ENCODE results near the gene DAGLA.

GRCh38 chr11:61732705-61733104 lies 52.5 kb downstream of the DAGLA start:
- TF ChIP-seq CTCF (IDR thresholded peaks at IDR 0.05) (no peak), POLR2A (IDR thresholded peaks at IDR 0.05) (no peak), EP300 (IDR thresholded peaks at IDR 0.05) (no peak)
